ENCODE measurements around the gene PNLIPRP2.

DNA sequence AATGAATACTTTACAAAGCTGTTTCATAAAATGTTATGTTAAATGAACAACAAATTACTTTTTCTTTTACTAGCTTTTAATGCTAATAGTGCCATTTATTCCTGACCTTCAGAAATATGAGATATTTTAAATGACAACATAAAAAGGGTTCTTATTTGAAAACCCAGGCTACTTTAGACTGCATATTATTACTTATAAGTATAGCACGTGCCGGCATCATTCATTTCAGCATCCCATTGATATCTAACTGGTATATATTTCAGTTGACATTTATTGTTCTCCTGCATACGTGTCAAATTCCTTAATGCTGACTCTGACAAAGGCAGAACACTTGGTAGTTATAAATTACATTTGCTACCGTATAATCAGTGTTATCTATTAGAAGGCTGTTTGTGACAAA is 35.3 kb downstream of the PNLIPRP2 start:
- TF ChIP-seq BHLHE40 (IDR thresholded peaks at IDR 0.05; ENCODE audit: borderline replicate concordance) (no peak), ZNF384 (IDR thresholded peaks at IDR 0.05) (no peak), SUZ12 (IDR thresholded peaks at IDR 0.05) (no peak), FOXA1 (IDR thresholded peaks at IDR 0.05) (no peak), LEF1 (IDR thresholded peaks at IDR 0.05; ENCODE audit: borderline replicate concordance) (no peak), ELF4 (IDR thresholded peaks at IDR 0.05) (no peak), SP1 (IDR thresholded peaks at IDR 0.05) (no peak)
